ENCODE data around the gene SRRM3.

- TF ChIP-seq REPIN1 (tag by site-specific recombination; IDR thresholded peaks at IDR 0.05; ENCODE audit: low read depth) = no peak
- no peak for TF ChIP-seq ZNF426 (tag by site-specific recombination; IDR thresholded peaks at IDR 0.05)
- TF ChIP-seq ZNF629 (tag by site-specific recombination; IDR thresholded peaks at IDR 0.05) = no peak
- TF ChIP-seq PRDM4 (tag by site-specific recombination; IDR thresholded peaks at IDR 0.05) = no peak
- no peak for TF ChIP-seq ZSCAN30 (tag by site-specific recombination; IDR thresholded peaks at IDR 0.05)
- no peak for TF ChIP-seq CTCF (tag by site-specific recombination; IDR thresholded peaks at IDR 0.05)
- TF ChIP-seq GLI2 (tag by site-specific recombination; IDR thresholded peaks at IDR 0.05; ENCODE audit: borderline replicate concordance, low read depth) = no peak
- no peak for TF ChIP-seq ZNF785 (tag by site-specific recombination; IDR thresholded peaks at IDR 0.05)
- TF ChIP-seq KLF17 (tag by site-specific recombination; IDR thresholded peaks at IDR 0.05) = no peak
- no peak for TF ChIP-seq ZNF121 (tag by site-specific recombination; IDR thresholded peaks at IDR 0.05)
- no peak for TF ChIP-seq ZNF24 (tag by site-specific recombination; IDR thresholded peaks at IDR 0.05)
- no peak for TF ChIP-seq ZNF175 (tag by site-specific recombination; IDR thresholded peaks at IDR 0.05)
- TF ChIP-seq ZNF777 (tag by site-specific recombination; IDR thresholded peaks at IDR 0.05; ENCODE audit: borderline replicate concordance) = no peak
Observed at GRCh38 chr7:76328389-76328788, 126.7 kb downstream of the SRRM3 start.

Measured in HEK293 (cell line).